ENCODE data around the gene RBM7. TPM values are rescaled to one million over a fixed set of nuclear protein-coding genes. Genes with fewer than 3 reads are reported as not detected.

RBM7 gene
- total and polyA plus RNA-seq, 2 of the 13 experiments (the other 11 are each of a cell fraction or from before 2014, with no cell fraction given), result 30.5 to 32.3 TPM

DNA sequence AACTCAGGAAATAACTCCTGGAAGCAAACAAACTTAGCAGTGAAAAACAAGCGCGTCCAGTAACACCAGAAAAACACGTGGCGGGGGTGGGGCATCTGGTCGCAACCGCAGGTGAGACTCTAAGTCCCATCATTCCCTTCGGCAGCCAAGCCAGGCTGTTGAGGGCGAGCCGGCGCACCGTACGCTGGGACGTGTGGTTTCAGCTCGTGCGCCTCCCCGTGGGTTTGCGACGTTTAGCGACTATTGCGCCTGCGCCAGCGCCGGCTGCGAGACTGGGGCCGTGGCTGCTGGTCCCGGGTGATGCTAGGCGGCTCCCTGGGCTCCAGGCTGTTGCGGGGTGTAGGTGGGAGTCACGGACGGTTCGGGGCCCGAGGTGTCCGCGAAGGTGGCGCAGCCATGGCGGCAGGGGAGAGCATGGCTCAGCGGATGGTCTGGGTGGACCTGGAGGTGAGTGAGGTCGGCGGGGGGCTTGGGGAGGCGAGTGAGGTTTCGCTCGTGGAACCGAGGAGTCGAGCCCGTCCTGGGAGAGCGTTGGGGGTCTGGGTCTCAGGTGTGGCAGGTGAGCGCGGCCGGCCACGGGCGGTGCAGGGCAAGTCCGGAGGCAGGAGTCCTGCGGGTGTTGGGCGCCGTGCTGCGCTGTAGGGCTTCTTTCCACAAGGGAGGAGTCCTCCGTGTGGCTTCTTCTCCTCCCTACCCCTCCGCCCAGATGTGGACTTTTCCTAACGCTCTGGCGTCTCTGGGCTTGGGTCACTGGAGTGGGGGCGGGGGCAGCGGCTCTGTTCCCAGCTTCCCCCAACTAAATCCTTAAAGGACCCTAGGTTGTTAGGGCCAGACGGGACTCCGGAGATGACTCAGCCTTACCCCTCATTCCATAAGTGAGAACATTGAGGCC lies 39.0 kb downstream of the RBM7 start, which contains the start of gene REXO2 (continued):
- peak; percentile 48 for TF ChIP-seq ZBTB26 (CRISPR knock-in tag; IDR thresholded peaks at IDR 0.05; ENCODE audit: borderline replicate concordance)
- no peak for TF ChIP-seq ZNF713 (CRISPR knock-in tag; IDR thresholded peaks at IDR 0.05)
- TF ChIP-seq, protein P1, sequence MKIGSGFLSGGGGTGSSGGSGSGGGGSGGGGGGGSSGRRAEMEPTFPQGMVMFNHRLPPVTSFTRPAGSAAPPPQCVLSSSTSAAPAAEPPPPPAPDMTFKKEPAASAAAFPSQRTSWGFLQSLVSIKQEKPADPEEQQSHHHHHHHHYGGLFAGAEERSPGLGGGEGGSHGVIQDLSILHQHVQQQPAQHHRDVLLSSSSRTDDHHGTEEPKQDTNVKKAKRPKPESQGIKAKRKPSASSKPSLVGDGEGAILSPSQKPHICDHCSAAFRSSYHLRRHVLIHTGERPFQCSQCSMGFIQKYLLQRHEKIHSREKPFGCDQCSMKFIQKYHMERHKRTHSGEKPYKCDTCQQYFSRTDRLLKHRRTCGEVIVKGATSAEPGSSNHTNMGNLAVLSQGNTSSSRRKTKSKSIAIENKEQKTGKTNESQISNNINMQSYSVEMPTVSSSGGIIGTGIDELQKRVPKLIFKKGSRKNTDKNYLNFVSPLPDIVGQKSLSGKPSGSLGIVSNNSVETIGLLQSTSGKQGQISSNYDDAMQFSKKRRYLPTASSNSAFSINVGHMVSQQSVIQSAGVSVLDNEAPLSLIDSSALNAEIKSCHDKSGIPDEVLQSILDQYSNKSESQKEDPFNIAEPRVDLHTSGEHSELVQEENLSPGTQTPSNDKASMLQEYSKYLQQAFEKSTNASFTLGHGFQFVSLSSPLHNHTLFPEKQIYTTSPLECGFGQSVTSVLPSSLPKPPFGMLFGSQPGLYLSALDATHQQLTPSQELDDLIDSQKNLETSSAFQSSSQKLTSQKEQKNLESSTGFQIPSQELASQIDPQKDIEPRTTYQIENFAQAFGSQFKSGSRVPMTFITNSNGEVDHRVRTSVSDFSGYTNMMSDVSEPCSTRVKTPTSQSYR (CRISPR knock-in tag; IDR thresholded peaks at IDR 0.05; ENCODE audit: borderline replicate concordance), result no peak; the same call in 1 of the 2 replicates
- TF ChIP-seq NFYB (CRISPR knock-in tag; IDR thresholded peaks at IDR 0.05), result no peak
- TF ChIP-seq, protein P2, sequence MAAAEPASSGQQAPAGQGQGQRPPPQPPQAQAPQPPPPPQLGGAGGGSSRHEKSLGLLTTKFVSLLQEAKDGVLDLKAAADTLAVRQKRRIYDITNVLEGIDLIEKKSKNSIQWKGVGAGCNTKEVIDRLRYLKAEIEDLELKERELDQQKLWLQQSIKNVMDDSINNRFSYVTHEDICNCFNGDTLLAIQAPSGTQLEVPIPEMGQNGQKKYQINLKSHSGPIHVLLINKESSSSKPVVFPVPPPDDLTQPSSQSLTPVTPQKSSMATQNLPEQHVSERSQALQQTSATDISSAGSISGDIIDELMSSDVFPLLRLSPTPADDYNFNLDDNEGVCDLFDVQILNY (CRISPR knock-in tag; conservative IDR thresholded peaks at IDR 0.05), result no peak
- peak; percentile 72 for TF ChIP-seq KMT2A (CRISPR knock-in tag; IDR thresholded peaks at IDR 0.05)
- TF ChIP-seq IKZF4 (CRISPR knock-in tag; IDR thresholded peaks at IDR 0.05; ENCODE audit: borderline replicate concordance, low read depth, not compliant biosample characterization), result peak; percentile 32
- no peak for TF ChIP-seq CENPX (CRISPR knock-in tag; IDR thresholded peaks at IDR 0.05)
- TF ChIP-seq ZNF7 (CRISPR knock-in tag; IDR thresholded peaks at IDR 0.05), result no peak
- TF ChIP-seq SMAD9 (CRISPR knock-in tag; IDR thresholded peaks at IDR 0.05), result no peak
- TF ChIP-seq, protein P3, sequence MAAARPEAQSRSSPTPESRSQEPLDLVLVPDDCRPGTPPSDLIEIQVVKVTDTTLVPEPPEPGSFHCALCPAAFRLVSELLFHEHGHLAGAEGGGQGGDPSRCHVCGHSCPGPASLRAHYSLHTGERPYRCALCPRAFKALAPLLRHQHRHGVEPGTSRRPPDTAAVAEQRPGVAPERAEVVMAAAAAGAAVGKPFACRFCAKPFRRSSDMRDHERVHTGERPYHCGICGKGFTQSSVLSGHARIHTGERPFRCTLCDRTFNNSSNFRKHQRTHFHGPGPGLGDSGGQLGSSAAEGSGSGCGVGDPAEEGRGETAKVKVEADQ (CRISPR knock-in tag; IDR thresholded peaks at IDR 0.05; ENCODE audit: borderline replicate concordance), result peak; percentile 60; the same call in 1 of the 2 replicates
- no peak for TF ChIP-seq GATA4 (IDR thresholded peaks at IDR 0.05; ENCODE audit: borderline replicate concordance, low read depth)
- peak; percentile 41; the same call in 1 of the 2 replicates for TF ChIP-seq ZBTB25 (CRISPR knock-in tag; IDR thresholded peaks at IDR 0.05)
- TF ChIP-seq FOXO1 (CRISPR knock-in tag; IDR thresholded peaks at IDR 0.05), result peak; percentile 65; the same call in 1 of the 2 replicates
- peak; percentile 86 for TF ChIP-seq AGO2 (optimal IDR thresholded peaks at IDR 0.05; ENCODE audit: low read depth, low read length)
- peak; percentile 89; the same call in 1 of the 2 replicates for TF ChIP-seq ZNF230 (CRISPR knock-in tag; IDR thresholded peaks at IDR 0.05)
- TF ChIP-seq ZNF432 (CRISPR knock-in tag; IDR thresholded peaks at IDR 0.05; ENCODE audit: borderline replicate concordance), result no peak
- TF ChIP-seq ZNF18 (CRISPR knock-in tag; IDR thresholded peaks at IDR 0.05; ENCODE audit: insufficient replicate concordance), result peak; percentile 72
- TF ChIP-seq ZNF256 (CRISPR knock-in tag; conservative IDR thresholded peaks at IDR 0.05), result no peak
- TF ChIP-seq THAP11 (CRISPR knock-in tag; IDR thresholded peaks at IDR 0.05), result peak; percentile 98
